OCI-LY7 (cell line): ENCODE data around the gene INSIG2.

Experiments used
- CTCF ChIP-seq: fragments of 200-600 bp; sonication (generic); conservative IDR thresholded peaks from 2 replicates; pipeline ENCODE4 v1.5.1; 2014; ENCODE audit warnings: mild to moderate bottlenecking, antibody characterized with exemption, low read length, moderate library complexity, mixed read lengths
- EZH2phosphoT487 ChIP-seq: fragments of 200-600 bp; sonication (generic); IDR thresholded peaks from 2 replicates; pipeline ENCODE4 v1.6.1; 2018; ENCODE audit warnings: low read depth, borderline replicate concordance, mild to moderate bottlenecking, mixed run types, antibody characterized with exemption, low read length, moderate library complexity, mixed read lengths

- TF ChIP-seq CTCF (no peak), EZH2phosphoT487 (no peak)
Measured at GRCh38 chr2:118128826-118129225, 40.6 kb downstream of the INSIG2 start.
